HCT116 (cell line): ENCODE results near the gene EHD1. TPM values are rescaled to one million over a fixed set of nuclear protein-coding genes. Genes with fewer than 3 reads are reported as not detected.
"Not testable (repeated sequence)": the region's sequence is repeated elsewhere in the genome, so short reads cannot be mapped to it uniquely, and the experiment has no call there.

Source experiments
- ATAC-seq: fragments of 200-7000 bp; cut with Tn5 transposase; 2 replicates; pipeline ENCODE4 v1.9.1; 2020; ENCODE audit warnings: mild to moderate bottlenecking, moderate library complexity
- BruUV-seq: library from RNA; stranded (reverse); fragments of 400-500 nt; replicated peaks from 2 replicates; lab custom pipeline; 2021; lab: Mats Ljungman, UMichigan
- CTCF ChIA-PET: fragments of 300-600 bp; sonication (Branson Sonifier 250); formaldehyde crosslinking; loops from one replicate; lab custom pipeline; 2021; ENCODE audit warnings: antibody characterized with exemption; lab: Charles Lee
- POLR2A ChIA-PET: fragments of 300-600, 350-600 bp; sonication (Branson Sonifier 250); formaldehyde crosslinking; loops from one replicate; lab custom pipeline; 2021; ENCODE audit warnings: antibody characterized with exemption; lab: Charles Lee
- RAD21 ChIA-PET, 2 experiments: fragments of 300-600 bp; sonication (Branson Sonifier 250); formaldehyde crosslinking; loops; one replicate each; lab custom pipeline; 2023; ENCODE audit warnings: low total read pairs in 2 of 2; ENCODE audit not compliant: uncharacterized antibody in 2 of 2, unreplicated experiment in 2 of 2, low non-redundant PET in 1 of 2; lab: Charles Lee
- DNase-seq: peaks from one replicate; pipeline ENCODE4 v3.0.0-alpha.2; 2010; ENCODE audit warnings: low read depth, low spot score
- H2AFZ ChIP-seq: fragments of 200-600 bp; shearing (Covaris generic), sonication (generic); 2 replicates; pipeline ENCODE4 v1.6.1; 2017; ENCODE audit warnings: low read depth, mixed run types, mixed read lengths, antibody characterized with exemption, low read length; ENCODE audit not compliant: poor library complexity, severe bottlenecking
- H3K27ac ChIP-seq: 2 replicates; pipeline ENCODE4 v1.5.1; 2012; ENCODE audit warnings: low read depth, low read length
- H3K27me3 ChIP-seq: fragments of 200-600 bp; sonication (generic); 2 replicates; pipeline ENCODE4 v1.6.1; 2016; ENCODE audit warnings: mixed run types, low read length, mixed read lengths; ENCODE audit not compliant: insufficient read depth
- H3K36me3 ChIP-seq, 2 experiments: fragments of 200-500 bp in 1 of 2; fragments of 200-600 bp in 1 of 2; sonication (Bioruptor generic) in 1 of 2; sonication (generic) in 1 of 2; 2 replicates each; pipeline versions ENCODE4 v1.5.1 to v1.6.1; 2014 to 2016; ENCODE audit warnings: low read length in 2 of 2, inconsistent platforms in 1 of 2, mixed read lengths in 1 of 2, mixed run types in 1 of 2; ENCODE audit not compliant: insufficient read depth in 2 of 2, control insufficient read depth in 1 of 2
- H3K4me1 ChIP-seq, 2 experiments: fragments of 200-600 bp in 1 of 2; sonication (generic) in 1 of 2; 2 replicates each; pipeline versions ENCODE4 v1.5.1 to v1.6.1; 2012 to 2017; ENCODE audit warnings: low read length in 2 of 2, inconsistent platforms in 1 of 2, mild to moderate bottlenecking in 1 of 2, mixed read lengths in 1 of 2, mixed run types in 1 of 2, moderate library complexity in 1 of 2; ENCODE audit not compliant: insufficient read depth in 2 of 2, control insufficient read depth in 1 of 2
- H3K4me2 ChIP-seq: fragments of 200-600 bp; sonication (generic); 2 replicates; pipeline ENCODE4 v1.6.1; 2017; ENCODE audit warnings: mixed run types, low read length, mixed read lengths
- H3K4me3 ChIP-seq, 2 experiments: fragments of 200-600 bp in 1 of 2; sonication (generic) in 1 of 2; replicated peaks in 1 of 2; 2 replicates each; pipeline ENCODE4 v1.5.1; 2011 to 2016; ENCODE audit warnings: low read length in 2 of 2, control low read depth in 1 of 2, low read depth in 1 of 2, mild to moderate bottlenecking in 1 of 2, mixed read lengths in 1 of 2, mixed run types in 1 of 2
- H3K79me2 ChIP-seq: fragments of 200-600 bp; sonication (generic); 2 replicates; pipeline ENCODE4 v1.6.1; 2017; ENCODE audit warnings: mild to moderate bottlenecking, mixed run types, low read length, moderate library complexity, mixed read lengths; ENCODE audit not compliant: insufficient read depth
- H3K9ac ChIP-seq: fragments of 200-600 bp; sonication (generic); 2 replicates; pipeline ENCODE4 v1.6.1; 2016; ENCODE audit warnings: low read length, mixed read lengths
- H3K9me2 ChIP-seq: fragments of 200-600 bp; sonication (generic), shearing (Covaris generic); 2 replicates; pipeline ENCODE4 v1.6.1; 2017; ENCODE audit warnings: mixed run types, mild to moderate bottlenecking, moderate library complexity; ENCODE audit not compliant: insufficient read depth
- H3K9me3 ChIP-seq, 2 experiments: fragments of 200-500 bp in 1 of 2; fragments of 200-600 bp in 1 of 2; sonication (Bioruptor generic) in 1 of 2; sonication (generic) in 1 of 2; 2 replicates each; pipeline ENCODE4 v1.6.1; 2014 to 2017; ENCODE audit warnings: low read length in 2 of 2, mixed read lengths in 2 of 2, inconsistent platforms in 1 of 2, low read depth in 1 of 2, mild to moderate bottlenecking in 1 of 2, mixed run types in 1 of 2, moderate library complexity in 1 of 2; ENCODE audit not compliant: control insufficient read depth in 1 of 2, insufficient read depth in 1 of 2
- H4K20me1 ChIP-seq: fragments of 200-600 bp; sonication (generic), shearing (Covaris generic); 2 replicates; pipeline ENCODE4 v1.6.1; 2017; ENCODE audit warnings: mixed run types, mild to moderate bottlenecking, moderate library complexity; ENCODE audit not compliant: insufficient read depth
- ATF3 ChIP-seq: IDR thresholded peaks from 2 replicates; pipeline ENCODE4 v1.6.1; 2012
- CTCF ChIP-seq, 3 experiments: fragments of 200-600 bp in 1 of 3; sonication (generic) in 1 of 3; IDR thresholded peaks in 2 of 3; conservative IDR thresholded peaks in 1 of 3; 2 replicates each; pipeline ENCODE4 v1.5.1; 2012 to 2017; ENCODE audit warnings: low read depth in 2 of 3, low read length in 2 of 3, antibody characterized with exemption in 1 of 3, borderline replicate concordance in 1 of 3, control low read depth in 1 of 3, mild to moderate bottlenecking in 1 of 3, mixed read lengths in 1 of 3, mixed run types in 1 of 3, moderate library complexity in 1 of 3; ENCODE audit not compliant: insufficient read depth in 1 of 3
- TCF7L2 ChIP-seq: IDR thresholded peaks from 2 replicates; pipeline ENCODE4 v1.7.0; 2011; ENCODE audit warnings: borderline replicate concordance, inconsistent platforms; ENCODE audit not compliant: insufficient read depth, insufficient read length; ENCODE audit errors: extremely low read depth
- intact Hi-C: fragments of 100-400 bp; cut with micrococcal nuclease; formaldehyde crosslinking; loops from 2 replicates; pipeline ENCODE4 v1.10.0; 2022
- total RNA-seq: library from RNA; stranded (reverse); gene quantifications from one replicate; pipeline ENCODE4 v1.2.1, GENCODE V29; 2021; ENCODE audit not compliant: unreplicated experiment
- TF ChIP-seq, protein P1 (sequence below): IDR thresholded peaks from 2 replicates; pipeline ENCODE4 v1.6.1; 2012; ENCODE audit warnings: low read depth

EHD1 gene
- total RNA-seq, 1 experiment from 2014 or later, result 48.1 TPM

DNA sequence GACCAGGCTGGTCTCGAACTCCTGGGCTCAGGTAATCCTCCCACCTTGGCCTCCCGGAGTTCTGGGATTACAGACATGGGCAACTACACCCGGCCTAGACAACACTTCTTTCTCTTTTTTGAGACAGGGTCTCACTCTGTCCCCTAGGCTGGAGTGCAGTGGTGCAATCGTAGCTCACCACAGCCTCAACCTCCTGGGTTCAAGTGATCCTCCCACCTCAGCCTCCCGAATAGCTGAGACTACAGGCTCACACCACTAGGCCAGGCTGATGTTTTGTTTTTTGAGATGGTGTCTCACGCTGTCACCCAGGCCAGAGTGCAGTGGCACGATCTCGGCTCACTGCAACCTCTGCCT, 32.7 kb downstream of the EHD1 start:
- H3K9me2 ChIP-seq, BruUV-seq, RAD21 ChIA-PET, H3K9me3 ChIP-seq, ATAC-seq, H4K20me1 ChIP-seq, DNase-seq, H3K4me3 ChIP-seq, H2AFZ ChIP-seq, H3K27me3 ChIP-seq, H3K36me3 ChIP-seq: not testable (repeated sequence)
- Histone ChIP-seq H3K9ac (0 out of 2 replicates have a peak overlapping the region, but pooled peaks have one; percentile 87), H3K27ac (peak overlapping the region; percentile 88), H3K4me1 (peaks cover 66 to 85% of the 10 kb centered on the region in 2 experiments), H3K4me2 (peak overlapping the region; percentile 100; the same call in 1 of the 2 replicates), H3K79me2 (peaks cover 22% of the 10 kb centered on the region)
- intact Hi-C loops, result loop anchor here (2.0 to 10.0 kb wide), 5 partner anchors 152 to 409 kb away; partner anchors contain the start of genes BATF2, CAPN1, SNX15 and TM7SF2
- POLR2A ChIA-PET, result interaction anchor here (0.6 to 6.0 kb wide), 6 partner anchors 10 to 416 kb away, joined by 3 to 36 read pairs (median 3); partner anchors contain the start of genes EHD1 and POLA2
- CTCF ChIA-PET, result interaction anchor here (0.8 to 7.3 kb wide), 7 partner anchors 10 to 267 kb away, joined by 3 to 112 read pairs (median 3); partner anchors contain the start of gene BATF2

GRCh38 chr11:64845129-64845775, 33.2 kb downstream of the EHD1 start:
- Histone ChIP-seq H3K9ac (peak overlapping the region; percentile 87), H3K9me2 (no peaks in the 10 kb centered on the region), H3K9me3 (no peaks in the 10 kb centered on the region), H3K4me1 (peaks cover 62 to 80% of the 10 kb centered on the region in 2 experiments), H3K4me2 (peak overlapping the region; percentile 100), H3K79me2 (peaks cover 22% of the 10 kb centered on the region), H3K27me3 (no peaks in the 10 kb centered on the region), H3K36me3 (no peaks in the 10 kb centered on the region), H3K4me3 (peak overlapping the region; percentile 60 to 95), H3K27ac (peak overlapping the region; percentile 88), H2AFZ (no peak overlapping the region), H4K20me1 (no peaks in the 10 kb centered on the region)
- TF ChIP-seq CTCF (IDR thresholded peaks at IDR 0.05 in 2 of 3, conservative IDR thresholded peaks at IDR 0.05 in 1 of 3; ENCODE audit: borderline replicate concordance in 1 of 3, insufficient read depth in 1 of 3, low read depth in 2 of 3, low read length in 2 of 3) (no peak), ATF3 (no peak), TCF7L2 (peak; percentile 25)
- TF ChIP-seq, protein P1, sequence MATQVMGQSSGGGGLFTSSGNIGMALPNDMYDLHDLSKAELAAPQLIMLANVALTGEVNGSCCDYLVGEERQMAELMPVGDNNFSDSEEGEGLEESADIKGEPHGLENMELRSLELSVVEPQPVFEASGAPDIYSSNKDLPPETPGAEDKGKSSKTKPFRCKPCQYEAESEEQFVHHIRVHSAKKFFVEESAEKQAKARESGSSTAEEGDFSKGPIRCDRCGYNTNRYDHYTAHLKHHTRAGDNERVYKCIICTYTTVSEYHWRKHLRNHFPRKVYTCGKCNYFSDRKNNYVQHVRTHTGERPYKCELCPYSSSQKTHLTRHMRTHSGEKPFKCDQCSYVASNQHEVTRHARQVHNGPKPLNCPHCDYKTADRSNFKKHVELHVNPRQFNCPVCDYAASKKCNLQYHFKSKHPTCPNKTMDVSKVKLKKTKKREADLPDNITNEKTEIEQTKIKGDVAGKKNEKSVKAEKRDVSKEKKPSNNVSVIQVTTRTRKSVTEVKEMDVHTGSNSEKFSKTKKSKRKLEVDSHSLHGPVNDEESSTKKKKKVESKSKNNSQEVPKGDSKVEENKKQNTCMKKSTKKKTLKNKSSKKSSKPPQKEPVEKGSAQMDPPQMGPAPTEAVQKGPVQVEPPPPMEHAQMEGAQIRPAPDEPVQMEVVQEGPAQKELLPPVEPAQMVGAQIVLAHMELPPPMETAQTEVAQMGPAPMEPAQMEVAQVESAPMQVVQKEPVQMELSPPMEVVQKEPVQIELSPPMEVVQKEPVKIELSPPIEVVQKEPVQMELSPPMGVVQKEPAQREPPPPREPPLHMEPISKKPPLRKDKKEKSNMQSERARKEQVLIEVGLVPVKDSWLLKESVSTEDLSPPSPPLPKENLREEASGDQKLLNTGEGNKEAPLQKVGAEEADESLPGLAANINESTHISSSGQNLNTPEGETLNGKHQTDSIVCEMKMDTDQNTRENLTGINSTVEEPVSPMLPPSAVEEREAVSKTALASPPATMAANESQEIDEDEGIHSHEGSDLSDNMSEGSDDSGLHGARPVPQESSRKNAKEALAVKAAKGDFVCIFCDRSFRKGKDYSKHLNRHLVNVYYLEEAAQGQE, result no peak
- intact Hi-C loops, result loop anchor here (5.0 to 10.0 kb wide), 4 partner anchors 152 to 410 kb away; partner anchors contain the start of genes BATF2, CAPN1 and SNX15
- POLR2A ChIA-PET, result interaction anchor here (0.6 to 6.0 kb wide), 5 partner anchors 10 to 168 kb away, joined by 3 to 36 read pairs (median 3); partner anchors contain the start of gene EHD1
- no peak for DNase-seq
- RAD21 ChIA-PET, result no interaction called here
- no peak for ATAC-seq
- BruUV-seq, result TSS peak; percentile 90
- CTCF ChIA-PET, result interaction anchor here (0.6 to 7.3 kb wide), 6 partner anchors 8 to 267 kb away, joined by 3 to 112 read pairs (median 3); no protein-coding TSS in a partner anchor
